CD14-positive monocyte (primary cell): ENCODE results near the gene PPIG. TPM values are rescaled to one million over a fixed set of nuclear protein-coding genes. Genes with fewer than 3 reads are reported as not detected.

ENCODE experiments used
- DNase-seq, 3 donors: peaks; one replicate each; pipeline ENCODE4 v3.0.0-alpha.2; 2011 to 2022
- H2AFZ ChIP-seq: 2 replicates; pipeline ENCODE4 v1.6.0; 2012; ENCODE audit warnings: mild to moderate bottlenecking, low read depth, low read length, inconsistent platforms; ENCODE audit not compliant: insufficient read depth, poor library complexity, severe bottlenecking
- H3K27ac ChIP-seq, 2 donors: 1 replicate in 1 of 2; 2 replicates in 1 of 2; pipeline ENCODE4 v1.5.1; 2012 to 2013; ENCODE audit warnings: low read length in 2 of 2, control low read depth in 1 of 2, inconsistent platforms in 1 of 2, low read depth in 1 of 2, mild to moderate bottlenecking in 1 of 2
- H3K27me3 ChIP-seq, 2 donors: one replicate each; pipeline versions ENCODE4 v1.6.0 to v1.6.1; 2011 to 2013; ENCODE audit warnings: low read length in 2 of 2; ENCODE audit not compliant: control insufficient read depth in 2 of 2, insufficient read depth in 2 of 2
- H3K36me3 ChIP-seq, 2 donors: replicated peaks in 1 of 2; 1 replicate in 1 of 2; 2 replicates in 1 of 2; pipeline versions ENCODE4 v1.5.1 to v1.6.1; 2012 to 2013; ENCODE audit warnings: low read length in 2 of 2, control low read depth in 1 of 2, inconsistent platforms in 1 of 2, mild to moderate bottlenecking in 1 of 2; ENCODE audit not compliant: insufficient read depth in 2 of 2, control insufficient read depth in 1 of 2
- H3K4me1 ChIP-seq, 2 donors: 1 replicate in 1 of 2; 2 replicates in 1 of 2; pipeline versions ENCODE4 v1.5.1 to v1.6.1; 2012 to 2013; ENCODE audit warnings: low read length in 2 of 2, control low read depth in 1 of 2, inconsistent platforms in 1 of 2, mild to moderate bottlenecking in 1 of 2, moderate library complexity in 1 of 2; ENCODE audit not compliant: insufficient read depth in 2 of 2, control insufficient read depth in 1 of 2
- H3K4me2 ChIP-seq: replicated peaks from 2 replicates; pipeline ENCODE3; 2012; ENCODE audit warnings: low read length, moderate library complexity, mild to moderate bottlenecking; ENCODE audit not compliant: poor library complexity, severe bottlenecking; ENCODE audit errors: extremely low read depth
- H3K4me3 ChIP-seq, 3 experiments: fragments of 200-600 bp in 1 of 3; sonication (generic) in 1 of 3; replicated peaks in 1 of 3; 1 replicate in 2 of 3; 2 replicates in 1 of 3; pipeline ENCODE4 v1.5.1; 2011 to 2013; ENCODE audit warnings: low read length in 3 of 3, mild to moderate bottlenecking in 3 of 3, control low read depth in 2 of 3, low read depth in 2 of 3, inconsistent platforms in 1 of 3, moderate library complexity in 1 of 3
- H3K79me2 ChIP-seq: 2 replicates; pipeline ENCODE4 v1.6.0; 2012; ENCODE audit warnings: mild to moderate bottlenecking, control low read depth, inconsistent platforms, low read length, moderate library complexity; ENCODE audit not compliant: insufficient read depth
- H3K9ac ChIP-seq: 2 replicates; pipeline ENCODE4 v1.6.0; 2017; ENCODE audit warnings: low read length, mild to moderate bottlenecking; ENCODE audit not compliant: insufficient read depth, poor library complexity, severe bottlenecking
- H3K9me3 ChIP-seq, 2 donors: replicated peaks in 1 of 2; 1 replicate in 1 of 2; 2 replicates in 1 of 2; pipeline versions ENCODE4 v1.5.1 to v1.6.1; 2012 to 2013; ENCODE audit warnings: low read length in 2 of 2, control low read depth in 1 of 2; ENCODE audit not compliant: control insufficient read depth in 1 of 2, insufficient read depth in 1 of 2
- H4K20me1 ChIP-seq: 2 replicates; pipeline ENCODE4 v1.6.0; 2012; ENCODE audit warnings: mild to moderate bottlenecking, low read length, control low read depth, moderate library complexity; ENCODE audit not compliant: insufficient read depth
- H3K27ac Mint-ChIP-seq, 7 donors: one replicate each; pipeline ENCODE4 v1.8.0; 2020; ENCODE audit warnings: mild to moderate bottlenecking in 7 of 7, mixed read lengths in 7 of 7, moderate library complexity in 6 of 7, inconsistent platforms in 2 of 7
- H3K27me3 Mint-ChIP-seq, 3 donors: one replicate each; pipeline ENCODE4 v1.8.0; 2021 to 2022; ENCODE audit warnings: low read depth in 3 of 3, mild to moderate bottlenecking in 3 of 3, mixed read lengths in 3 of 3, moderate library complexity in 3 of 3, inconsistent platforms in 1 of 3
- H3K36me3 Mint-ChIP-seq, 2 donors: one replicate each; pipeline ENCODE4 v1.8.0; 2020; ENCODE audit warnings: mixed read lengths in 2 of 2, inconsistent platforms in 1 of 2, mild to moderate bottlenecking in 1 of 2
- H3K4me1 Mint-ChIP-seq: one replicate; pipeline ENCODE4 v1.8.0; 2020; ENCODE audit warnings: mild to moderate bottlenecking, mixed read lengths
- H3K4me3 Mint-ChIP-seq, 2 donors: one replicate each; pipeline ENCODE4 v1.8.0; 2020; ENCODE audit warnings: mild to moderate bottlenecking in 2 of 2, mixed read lengths in 2 of 2, moderate library complexity in 1 of 2
- H3K9me3 Mint-ChIP-seq, 7 donors: one replicate each; pipeline ENCODE4 v1.8.0; 2020 to 2022; ENCODE audit warnings: mixed read lengths in 7 of 7, mild to moderate bottlenecking in 6 of 7, moderate library complexity in 6 of 7, inconsistent platforms in 2 of 7
- CTCF ChIP-seq: fragments of 200-600 bp; IDR thresholded peaks from one replicate; pipeline ENCODE4 v1.8.0; 2022; ENCODE audit warnings: antibody characterized with exemption, mild to moderate bottlenecking
- WGBS: methylation state at CpG from one replicate; pipeline ENCODE4 v1.1.5; 2013; ENCODE audit warnings: missing lambda C conversion rate; ENCODE audit not compliant: insufficient coverage; 5-methylcytosine and 5-hydroxymethylcytosine counted together
- intact Hi-C, 2 donors: fragments of 100-400 bp; cut with micrococcal nuclease; formaldehyde crosslinking; loops; one replicate each; pipeline versions ENCODE4 v1.15.0 to v1.15.1; 2023
- polyA plus RNA-seq, 3 donors: library from polyadenylated mRNA; depleted of rRNA in 1 of 3; unstranded in 2 of 3; stranded (reverse) in 1 of 3; fragments of 300-500 nt in 2 of 3; fragments of >200 nt in 1 of 3; fragmentation: Illumina TruSeq in 2 of 3; gene quantifications; 1 replicate in 2 of 3; 2 replicates in 1 of 3; pipeline ENCODE4 v1.2.3, GENCODE V29; 2012 to 2021

Gene PPIG
- polyA plus RNA-seq, 3 donors, result 21.0 to 34.4 (median 21.3) TPM

GRCh38 chr2:169644173-169644572, 60.0 kb downstream of the PPIG start:
- no peaks in the 10 kb centered on the region for H3K4me1 ChIP-seq
- H3K4me3 Mint-ChIP-seq, result no peak overlapping the region
- TF ChIP-seq CTCF, result no peak

GRCh38 chr2:169647496-169647895, 63.3 kb downstream of the PPIG start:
- peaks cover 0 to 2% (median 0%) of the 10 kb centered on the region in 7 donors for H3K9me3 Mint-ChIP-seq
- no peaks in the 10 kb centered on the region for H3K27me3 ChIP-seq
- no peak overlapping the region for H3K4me2 ChIP-seq
- no peak overlapping the region for H2AFZ ChIP-seq
- no peaks in the 10 kb centered on the region for H3K36me3 ChIP-seq
- no peak for TF ChIP-seq CTCF
- H3K9ac ChIP-seq, result no peak overlapping the region
- H3K36me3 Mint-ChIP-seq, result no peaks in the 10 kb centered on the region
- no peaks in the 10 kb centered on the region for H3K9me3 ChIP-seq
- H3K79me2 ChIP-seq, result no peaks in the 10 kb centered on the region
- no peak overlapping the region for H3K4me3 ChIP-seq
- H3K4me3 Mint-ChIP-seq, result no peak overlapping the region
- intact Hi-C loops, result no loop called here
- H3K27ac ChIP-seq, result no peak overlapping the region
- H3K4me1 Mint-ChIP-seq, result peaks cover 4% of the 10 kb centered on the region
- DNase-seq, result no peak
- no peaks in the 10 kb centered on the region for H3K4me1 ChIP-seq
- H3K27ac Mint-ChIP-seq, result no peak overlapping the region
- peaks cover 0 to 6% (median 4%) of the 10 kb centered on the region in 3 donors for H3K27me3 Mint-ChIP-seq
- H4K20me1 ChIP-seq, result no peaks in the 10 kb centered on the region
- no CpG with 5 or more reads among the region's 2 CpGs for WGBS

More at GRCh38 chr2:169644173-169644572, 60.0 kb downstream of the PPIG start:
- H3K9ac ChIP-seq, result no peak overlapping the region
- no peak overlapping the region for H2AFZ ChIP-seq
- Mint-ChIP-seq H3K9me3 (peaks cover 0 to 2% (median 0%) of the 10 kb centered on the region in 7 donors), H3K27ac (no peak overlapping the region), H3K4me1 (no peaks in the 10 kb centered on the region), H3K36me3 (peaks cover 10 to 13% of the 10 kb centered on the region in 2 donors), H3K27me3 (peaks cover 0 to 3% (median 0%) of the 10 kb centered on the region in 3 donors)
- no peak overlapping the region for H3K27ac ChIP-seq
- no peak overlapping the region for H3K4me3 ChIP-seq
- H3K27me3 ChIP-seq, result no peaks in the 10 kb centered on the region
- no peaks in the 10 kb centered on the region for H3K79me2 ChIP-seq
- no peaks in the 10 kb centered on the region for H4K20me1 ChIP-seq
- intact Hi-C loops, result no loop called here
- WGBS, result no CpG with 5 or more reads among the region's 3 CpGs
- H3K36me3 ChIP-seq, result peaks cover 6 to 10% of the 10 kb centered on the region in 2 donors
- DNase-seq, result no peak
- no peak overlapping the region for H3K4me2 ChIP-seq
- no peaks in the 10 kb centered on the region for H3K9me3 ChIP-seq
